ENCODE results near the gene G3BP2. TPM values are rescaled to one million over a fixed set of nuclear protein-coding genes. Genes with fewer than 3 reads are reported as not detected.
A peak's percentile ranks its signal among the peaks of the same experiment; 100 is the strongest.

G3BP2 gene
- total and polyA plus RNA-seq, 2 donors = 43.3 to 101 TPM

GRCh38 chr4:75637176-75637575 lies 36.0 kb downstream of the G3BP2 start:
- DNase-seq (ENCODE audit: low read depth in 6 of 9, low spot score in 9 of 9) = no peak
- WGBS = 93% methylated on average over 1 of the region's 1 CpG
- H3K27me3 ChIP-seq (ENCODE audit: control insufficient read depth in 2 of 2, insufficient read depth in 1 of 2, low read length in 1 of 2) = no peaks in the 10 kb centered on the region
- no peaks in the 10 kb centered on the region for H3K4me1 ChIP-seq (ENCODE audit: control insufficient read depth in 2 of 2, insufficient read depth in 2 of 2, low read length in 2 of 2)
- H3K9me3 ChIP-seq (ENCODE audit: control insufficient read depth in 2 of 2, insufficient read depth in 1 of 2, low read length in 1 of 2) = no peaks in the 10 kb centered on the region
- no peak overlapping the region for H3K27ac ChIP-seq (ENCODE audit: low read depth in 1 of 2, low read length in 1 of 2)
- H3K36me3 ChIP-seq (ENCODE audit: control insufficient read depth in 2 of 2, insufficient read depth in 2 of 2, low read length in 1 of 2) = peaks cover 0 to 2% of the 10 kb centered on the region in 2 donors
- no peak overlapping the region for H3K4me3 ChIP-seq (ENCODE audit: low read length in 2 of 2)

DNA sequence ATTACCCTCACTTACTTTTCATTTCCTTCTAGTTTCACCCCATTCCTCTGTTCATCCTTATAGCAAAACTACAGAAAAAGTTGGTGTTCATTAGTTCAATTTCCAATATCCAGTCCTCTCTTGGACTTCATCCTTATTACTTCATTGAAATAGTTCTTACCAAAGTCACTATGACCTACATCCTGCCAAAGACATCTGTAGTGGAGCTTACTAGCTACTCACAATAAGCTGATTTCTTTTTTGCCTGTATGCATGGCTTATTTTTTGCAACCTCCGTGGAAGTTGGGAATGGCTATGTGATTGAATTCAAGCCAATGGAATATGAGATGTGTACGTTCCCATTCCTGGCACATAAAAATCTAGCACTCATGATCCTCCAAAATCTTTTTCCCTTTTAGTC lies 38.3 kb downstream of the G3BP2 start:
- Histone ChIP-seq H3K36me3 (ENCODE audit: control insufficient read depth in 2 of 2, insufficient read depth in 2 of 2, low read length in 1 of 2) (no peaks in the 10 kb centered on the region), H3K27ac (ENCODE audit: low read depth in 1 of 2, low read length in 1 of 2) (no peak overlapping the region), H3K9me3 (ENCODE audit: control insufficient read depth in 2 of 2, insufficient read depth in 1 of 2, low read length in 1 of 2) (no peaks in the 10 kb centered on the region), H3K4me1 (ENCODE audit: control insufficient read depth in 2 of 2, insufficient read depth in 2 of 2, low read length in 2 of 2) (peaks cover under 1 to 9% of the 10 kb centered on the region in 2 donors), H3K4me3 (ENCODE audit: low read length in 2 of 2) (no peak overlapping the region), H3K27me3 (ENCODE audit: control insufficient read depth in 2 of 2, insufficient read depth in 1 of 2, low read length in 1 of 2) (peaks cover 0 to 7% of the 10 kb centered on the region in 2 donors)
- 96% methylated on average over 2 of the region's 2 CpGs for WGBS
- DNase-seq (ENCODE audit: low read depth in 6 of 9, low spot score in 9 of 9) = no peak

- Histone ChIP-seq H3K9me3 (ENCODE audit: control insufficient read depth in 2 of 2, insufficient read depth in 1 of 2, low read length in 1 of 2) (no peaks in the 10 kb centered on the region), H3K27me3 (ENCODE audit: control insufficient read depth in 2 of 2, insufficient read depth in 1 of 2, low read length in 1 of 2) (peaks cover 0 to 7% of the 10 kb centered on the region in 2 donors), H3K36me3 (ENCODE audit: control insufficient read depth in 2 of 2, insufficient read depth in 2 of 2, low read length in 1 of 2) (no peaks in the 10 kb centered on the region), H3K4me1 (ENCODE audit: control insufficient read depth in 2 of 2, insufficient read depth in 2 of 2, low read length in 2 of 2) (peaks cover 2 to 10% of the 10 kb centered on the region in 2 donors), H3K27ac (ENCODE audit: low read depth in 1 of 2, low read length in 1 of 2) (no peak overlapping the region), H3K4me3 (ENCODE audit: low read length in 2 of 2) (no peak overlapping the region)
- no peak for DNase-seq (ENCODE audit: low read depth in 6 of 9, low spot score in 9 of 9)
- 97% methylated on average over 3 of the region's 3 CpGs for WGBS
These were observed 38.9 kb downstream of the G3BP2 start for GRCh38 chr4:75634281-75634680.

GRCh38 chr4:75633846-75634245 lies 39.4 kb downstream of the G3BP2 start:
- H3K9me3 ChIP-seq (ENCODE audit: control insufficient read depth in 2 of 2, insufficient read depth in 1 of 2, low read length in 1 of 2) = no peaks in the 10 kb centered on the region
- H3K27ac ChIP-seq (ENCODE audit: low read depth in 1 of 2, low read length in 1 of 2) = no peak overlapping the region
- DNase-seq (ENCODE audit: low read depth in 6 of 9, low spot score in 9 of 9) = no peak
- H3K4me3 ChIP-seq (ENCODE audit: low read length in 2 of 2) = no peak overlapping the region
- H3K36me3 ChIP-seq (ENCODE audit: control insufficient read depth in 2 of 2, insufficient read depth in 2 of 2, low read length in 1 of 2) = no peaks in the 10 kb centered on the region
- peaks cover 2 to 10% of the 10 kb centered on the region in 2 donors for H3K4me1 ChIP-seq (ENCODE audit: control insufficient read depth in 2 of 2, insufficient read depth in 2 of 2, low read length in 2 of 2)
- 87% methylated on average over 2 of the region's 2 CpGs for WGBS
- H3K27me3 ChIP-seq (ENCODE audit: control insufficient read depth in 2 of 2, insufficient read depth in 1 of 2, low read length in 1 of 2) = peaks cover 0 to 7% of the 10 kb centered on the region in 2 donors

GRCh38 chr4:75630937-75631329 lies 42.3 kb downstream of the G3BP2 start:
- no peaks in the 10 kb centered on the region for H3K36me3 ChIP-seq (ENCODE audit: control insufficient read depth in 2 of 2, insufficient read depth in 2 of 2, low read length in 1 of 2)
- WGBS = 78% methylated on average over 9 of the region's 9 CpGs
- peak in 1 of 9 donors; percentile 2 for DNase-seq (ENCODE audit: low read depth in 6 of 9, low spot score in 9 of 9)
- H3K27ac ChIP-seq (ENCODE audit: low read depth in 1 of 2, low read length in 1 of 2) = no peak overlapping the region
- H3K4me3 ChIP-seq (ENCODE audit: low read length in 2 of 2) = peak overlapping the region; percentile 54 to 56
- H3K9me3 ChIP-seq (ENCODE audit: control insufficient read depth in 2 of 2, insufficient read depth in 1 of 2, low read length in 1 of 2) = no peaks in the 10 kb centered on the region
- peaks cover 2 to 10% of the 10 kb centered on the region in 2 donors for H3K4me1 ChIP-seq (ENCODE audit: control insufficient read depth in 2 of 2, insufficient read depth in 2 of 2, low read length in 2 of 2)
- H3K27me3 ChIP-seq (ENCODE audit: control insufficient read depth in 2 of 2, insufficient read depth in 1 of 2, low read length in 1 of 2) = peaks cover 0 to 7% of the 10 kb centered on the region in 2 donors

GRCh38 chr4:75630174-75630936 lies 42.9 kb downstream of the G3BP2 start, which contains the start of gene CDKL2:
TSS of gene CDKL2 (minus strand) at chr4:75630528. CDS start at chr4:75625988, 4,540 bp downstream.
- peaks cover 2 to 10% of the 10 kb centered on the region in 2 donors for H3K4me1 ChIP-seq (ENCODE audit: control insufficient read depth in 2 of 2, insufficient read depth in 2 of 2, low read length in 2 of 2)
- peak; percentile 68 to 92 (median 84) for DNase-seq (ENCODE audit: low read depth in 6 of 9, low spot score in 9 of 9)
- no peaks in the 10 kb centered on the region for H3K36me3 ChIP-seq (ENCODE audit: control insufficient read depth in 2 of 2, insufficient read depth in 2 of 2, low read length in 1 of 2)
- peaks cover 0 to 7% of the 10 kb centered on the region in 2 donors for H3K27me3 ChIP-seq (ENCODE audit: control insufficient read depth in 2 of 2, insufficient read depth in 1 of 2, low read length in 1 of 2)
- peak within 1 kb of the TSS; percentile 54 to 56 for H3K4me3 ChIP-seq (ENCODE audit: low read length in 2 of 2)
- 2% methylated on average over 57 of the region's 57 CpGs for WGBS
- H3K9me3 ChIP-seq (ENCODE audit: control insufficient read depth in 2 of 2, insufficient read depth in 1 of 2, low read length in 1 of 2) = no peaks in the 10 kb centered on the region
- H3K27ac ChIP-seq (ENCODE audit: low read depth in 1 of 2, low read length in 1 of 2) = no peak within 1 kb of the TSS

DNA sequence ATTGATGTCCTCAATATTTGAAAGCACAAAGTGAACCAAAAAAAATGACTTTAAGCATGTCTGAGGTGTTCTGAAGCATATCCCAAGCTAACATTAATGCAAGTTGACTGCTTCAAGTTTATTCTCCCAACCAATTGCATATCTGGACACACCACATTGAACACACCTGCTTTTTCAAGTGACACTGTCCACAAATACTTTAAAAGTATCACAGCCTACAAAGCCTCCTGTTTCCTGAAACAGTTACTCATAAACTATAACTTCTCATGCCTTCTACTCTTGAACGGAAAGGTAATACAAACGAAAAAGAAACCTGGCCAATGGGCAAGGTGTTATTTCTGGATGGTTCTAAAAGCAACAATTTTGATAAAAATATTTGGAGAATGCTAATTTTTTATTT lies 44.0 kb downstream of the G3BP2 start:
- Histone ChIP-seq H3K36me3 (ENCODE audit: control insufficient read depth in 2 of 2, insufficient read depth in 2 of 2, low read length in 1 of 2) (no peaks in the 10 kb centered on the region), H3K9me3 (ENCODE audit: control insufficient read depth in 2 of 2, insufficient read depth in 1 of 2, low read length in 1 of 2) (no peaks in the 10 kb centered on the region), H3K27me3 (ENCODE audit: control insufficient read depth in 2 of 2, insufficient read depth in 1 of 2, low read length in 1 of 2) (peaks cover 0 to 7% of the 10 kb centered on the region in 2 donors), H3K27ac (ENCODE audit: low read depth in 1 of 2, low read length in 1 of 2) (no peak overlapping the region), H3K4me3 (ENCODE audit: low read length in 2 of 2) (no peak overlapping the region), H3K4me1 (ENCODE audit: control insufficient read depth in 2 of 2, insufficient read depth in 2 of 2, low read length in 2 of 2) (peaks cover 2 to 10% of the 10 kb centered on the region in 2 donors)
- 70% methylated on average over 2 of the region's 2 CpGs for WGBS
- DNase-seq (ENCODE audit: low read depth in 6 of 9, low spot score in 9 of 9) = no peak

GRCh38 chr4:75623026-75623425 lies 50.2 kb downstream of the G3BP2 start:
- H3K36me3 ChIP-seq (ENCODE audit: control insufficient read depth in 2 of 2, insufficient read depth in 2 of 2, low read length in 1 of 2) = no peaks in the 10 kb centered on the region
- H3K4me1 ChIP-seq (ENCODE audit: control insufficient read depth in 2 of 2, insufficient read depth in 2 of 2, low read length in 2 of 2) = no peaks in the 10 kb centered on the region
- no peak overlapping the region for H3K4me3 ChIP-seq (ENCODE audit: low read length in 2 of 2)
- no peak for DNase-seq (ENCODE audit: low read depth in 6 of 9, low spot score in 9 of 9)
- no peak overlapping the region for H3K27ac ChIP-seq (ENCODE audit: low read depth in 1 of 2, low read length in 1 of 2)
- H3K9me3 ChIP-seq (ENCODE audit: control insufficient read depth in 2 of 2, insufficient read depth in 1 of 2, low read length in 1 of 2) = no peaks in the 10 kb centered on the region
- 95% methylated on average over 5 of the region's 5 CpGs for WGBS
- no peaks in the 10 kb centered on the region for H3K27me3 ChIP-seq (ENCODE audit: control insufficient read depth in 2 of 2, insufficient read depth in 1 of 2, low read length in 1 of 2)

DNA sequence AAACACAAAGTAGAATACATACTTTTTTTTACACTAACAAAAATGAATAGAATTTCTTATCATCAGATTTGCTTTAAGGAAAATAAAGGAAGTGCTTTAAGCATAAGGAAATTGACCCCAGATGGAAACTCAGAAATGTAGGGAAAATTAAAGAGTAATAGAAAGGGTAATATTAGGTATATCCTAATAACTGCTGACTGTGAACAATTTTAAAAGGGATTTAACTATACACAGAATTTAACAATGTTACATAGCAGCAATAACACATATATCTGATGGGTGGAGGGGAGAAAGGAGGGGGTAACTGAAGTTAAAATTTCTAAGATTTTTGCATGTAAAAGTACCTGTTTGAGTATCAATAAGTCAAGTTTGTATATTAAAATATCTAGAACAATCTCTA lies 51.5 kb downstream of the G3BP2 start:
- H3K36me3 ChIP-seq (ENCODE audit: control insufficient read depth in 2 of 2, insufficient read depth in 2 of 2, low read length in 1 of 2) = no peaks in the 10 kb centered on the region
- no peaks in the 10 kb centered on the region for H3K9me3 ChIP-seq (ENCODE audit: control insufficient read depth in 2 of 2, insufficient read depth in 1 of 2, low read length in 1 of 2)
- H3K27me3 ChIP-seq (ENCODE audit: control insufficient read depth in 2 of 2, insufficient read depth in 1 of 2, low read length in 1 of 2) = no peaks in the 10 kb centered on the region
- no peak for DNase-seq (ENCODE audit: low read depth in 6 of 9, low spot score in 9 of 9)
- no peaks in the 10 kb centered on the region for H3K4me1 ChIP-seq (ENCODE audit: control insufficient read depth in 2 of 2, insufficient read depth in 2 of 2, low read length in 2 of 2)
- no peak overlapping the region for H3K4me3 ChIP-seq (ENCODE audit: low read length in 2 of 2)
- no peak overlapping the region for H3K27ac ChIP-seq (ENCODE audit: low read depth in 1 of 2, low read length in 1 of 2)
